GM23338 (cell line): ENCODE results near the gene GPT2. TPM values are rescaled to one million over a fixed set of nuclear protein-coding genes. Genes with fewer than 3 reads are reported as not detected.

ENCODE experiments used
- ATAC-seq: fragments of 200-7000 bp; cut with Tn5 transposase; 3 replicates; pipeline ENCODE4 v1.9.1; 2020
- DNase-seq: peaks from one replicate; pipeline ENCODE4 v3.0.0-alpha.2; 2015; ENCODE audit warnings: low spot score
- H2AFZ ChIP-seq: fragments of 200-600 bp; sonication (generic); 2 replicates; pipeline ENCODE4 v1.8.0; 2016; ENCODE audit warnings: antibody characterized with exemption, mild to moderate bottlenecking, moderate library complexity
- H3F3A ChIP-seq: fragments of 200-600 bp; sonication (generic); replicated peaks from 2 replicates; pipeline ENCODE4 v1.8.0; 2017; ENCODE audit warnings: antibody characterized with exemption, mixed run types, low read depth
- H3K27ac ChIP-seq: fragments of 200-600 bp; sonication (generic); 2 replicates; pipeline ENCODE4 v1.6.1; 2016; ENCODE audit warnings: low read depth
- H3K27me3 ChIP-seq: fragments of 200-600 bp; sonication (generic); 2 replicates; pipeline ENCODE4 v1.8.0; 2016; ENCODE audit warnings: mild to moderate bottlenecking, mixed run types, moderate library complexity; ENCODE audit not compliant: insufficient read depth
- H3K36me3 ChIP-seq: fragments of 200-600 bp; sonication (generic); 2 replicates; pipeline ENCODE4 v1.8.0; 2016; ENCODE audit warnings: mild to moderate bottlenecking; ENCODE audit not compliant: insufficient read depth
- H3K4me1 ChIP-seq: fragments of 200-600 bp; sonication (generic); 2 replicates; pipeline ENCODE4 v1.8.0; 2016; ENCODE audit warnings: mild to moderate bottlenecking, moderate library complexity; ENCODE audit not compliant: insufficient read depth
- H3K4me2 ChIP-seq: fragments of 200-600 bp; sonication (generic); 2 replicates; pipeline ENCODE4 v1.7.1; 2017; ENCODE audit warnings: mixed run types
- H3K4me3 ChIP-seq: fragments of 200-600 bp; sonication (generic); 2 replicates; pipeline ENCODE4 v1.6.1; 2016; ENCODE audit warnings: mixed run types
- H3K79me2 ChIP-seq: fragments of 200-600 bp; sonication (generic); replicated peaks from 2 replicates; pipeline ENCODE4 v1.8.0; 2017; ENCODE audit warnings: mild to moderate bottlenecking; ENCODE audit not compliant: insufficient read depth
- H3K9me2 ChIP-seq: fragments of 200-600 bp; sonication (generic); 2 replicates; pipeline ENCODE4 v1.8.0; 2017; ENCODE audit not compliant: insufficient read depth
- H4K20me1 ChIP-seq: fragments of 200-600 bp; sonication (generic); replicated peaks from 2 replicates; pipeline ENCODE4 v1.8.0; 2017; ENCODE audit warnings: mild to moderate bottlenecking; ENCODE audit not compliant: insufficient read depth
- H3K27ac Mint-ChIP-seq: 2 replicates; pipeline ENCODE4 v1.8.0; 2020; ENCODE audit warnings: inconsistent platforms, mild to moderate bottlenecking, moderate library complexity, mixed read lengths
- H3K27me3 Mint-ChIP-seq: 3 replicates; pipeline ENCODE4 v1.8.0; 2022; ENCODE audit warnings: low read depth, mild to moderate bottlenecking, moderate library complexity, mixed read lengths, inconsistent platforms; ENCODE audit not compliant: insufficient read depth, poor library complexity
- H3K36me3 Mint-ChIP-seq: 3 replicates; pipeline ENCODE4 v1.8.0; 2021; ENCODE audit warnings: low read depth, mild to moderate bottlenecking, inconsistent platforms, moderate library complexity, mixed read lengths
- H3K4me1 Mint-ChIP-seq: 3 replicates; pipeline ENCODE4 v1.8.0; 2020; ENCODE audit warnings: mild to moderate bottlenecking, inconsistent platforms, mixed read lengths
- H3K4me3 Mint-ChIP-seq: 3 replicates; pipeline ENCODE4 v1.8.0; 2021; ENCODE audit warnings: moderate library complexity, mild to moderate bottlenecking, inconsistent platforms, mixed read lengths
- H3K9me3 Mint-ChIP-seq: 3 replicates; pipeline ENCODE4 v1.8.0; 2020; ENCODE audit warnings: moderate library complexity, mild to moderate bottlenecking, inconsistent platforms, mixed read lengths
- CREB1 ChIP-seq: fragments of 250-450 bp; sonication (Bioruptor Pico); IDR thresholded peaks from 2 replicates; pipeline ENCODE4 v1.5.0; 2020; ENCODE audit warnings: low read depth, mild to moderate bottlenecking, moderate library complexity
- CTCF ChIP-seq, 2 experiments: fragments of 200-600 bp in 1 of 2; sonication (generic) in 1 of 2; conservative IDR thresholded peaks; 2 replicates each; pipeline versions ENCODE4 v1.5.1 to v1.6.1; 2016 to 2017; ENCODE audit warnings: antibody characterized with exemption in 2 of 2, low read depth in 2 of 2, mild to moderate bottlenecking in 2 of 2, moderate library complexity in 1 of 2
- ETS1 ChIP-seq: IDR thresholded peaks from 2 replicates; pipeline ENCODE4 v1.6.1; 2016; ENCODE audit warnings: antibody characterized with exemption
- EZH2 ChIP-seq: fragments of 200-600 bp; sonication (generic); IDR thresholded peaks from one replicate; pipeline ENCODE4 v1.8.0; 2017; ENCODE audit warnings: antibody characterized with exemption, mild to moderate bottlenecking, low read depth; ENCODE audit not compliant: unreplicated experiment
- EZH2phosphoT487 ChIP-seq: fragments of 200-600 bp; sonication (generic); IDR thresholded peaks from one replicate; pipeline ENCODE4 v1.8.1; 2018; ENCODE audit warnings: antibody characterized with exemption; ENCODE audit not compliant: unreplicated experiment
- JUNB ChIP-seq: IDR thresholded peaks from one replicate; pipeline ENCODE4 v1.6.1; 2016; ENCODE audit warnings: antibody characterized with exemption; ENCODE audit not compliant: unreplicated experiment
- NANOG ChIP-seq: IDR thresholded peaks from 2 replicates; pipeline ENCODE4 v1.6.1; 2016; ENCODE audit warnings: antibody characterized with exemption, borderline replicate concordance
- POLR2AphosphoS5 ChIP-seq: IDR thresholded peaks from 2 replicates; pipeline ENCODE4 v1.6.1; 2016; ENCODE audit warnings: antibody characterized with exemption, low read depth
- REST ChIP-seq: IDR thresholded peaks from one replicate; pipeline ENCODE4 v1.6.1; 2018; ENCODE audit warnings: antibody characterized with exemption; ENCODE audit not compliant: unreplicated experiment
- STAT1 ChIP-seq: IDR thresholded peaks from one replicate; pipeline ENCODE4 v1.6.1; 2016; ENCODE audit warnings: antibody characterized with exemption; ENCODE audit not compliant: unreplicated experiment
- ZNF114 ChIP-seq: fragments of 250-450 bp; sonication (Bioruptor Pico); IDR thresholded peaks from 2 replicates; pipeline ENCODE4 v1.5.0; 2020; ENCODE audit warnings: mild to moderate bottlenecking, moderate library complexity
- ZNF331 ChIP-seq: fragments of 250-450 bp; sonication (Bioruptor Pico); IDR thresholded peaks from 2 replicates; pipeline ENCODE4 v1.5.0; 2020; ENCODE audit warnings: low read depth, mild to moderate bottlenecking, moderate library complexity
- ZNF462 ChIP-seq: fragments of 250-450 bp; sonication (Bioruptor Pico); IDR thresholded peaks from 2 replicates; pipeline ENCODE4 v1.5.0; 2020; ENCODE audit warnings: mild to moderate bottlenecking, moderate library complexity
- polyA plus RNA-seq: library from polyadenylated mRNA; unstranded; fragments of >200 nt; fragmentation: Nextera tagmentation; extraction: Ambion mirVana; gene quantifications from 2 replicates; pipeline ENCODE4 v1.2.1, GENCODE V29; 2016
- total RNA-seq: library from RNA; depleted of rRNA; stranded (reverse); fragments of >200 nt; shearing (Covaris generic); gene quantifications from 2 replicates; pipeline ENCODE4 v1.2.3, GENCODE V29; 2014

GPT2 gene
- total and polyA plus RNA-seq, 2 experiments from 2014 or later: 48.5 to 81.0 TPM

- no peaks in the 10 kb centered on the region for H3K9me3 Mint-ChIP-seq
- H2AFZ ChIP-seq: no peak overlapping the region
Observed at GRCh38 chr16:46968063-46968435, 83.9 kb downstream of the GPT2 start.

More at GRCh38 chr16:46968063-46968435, 83.9 kb downstream of the GPT2 start:
- DNase-seq (no peak), ATAC-seq (no peak)
- Mint-ChIP-seq H3K4me3 (no peak overlapping the region), H3K27ac (no peak overlapping the region), H3K27me3 (peaks cover 10% of the 10 kb centered on the region), H3K36me3 (peaks cover 91% of the 10 kb centered on the region), H3K4me1 (peaks cover 23% of the 10 kb centered on the region; the same call in 2 of the 3 replicates)
- H3K4me3 ChIP-seq: no peak overlapping the region
- H4K20me1 ChIP-seq: peaks cover 18% of the 10 kb centered on the region
- no peak overlapping the region for H3K4me2 ChIP-seq
- H3K4me1 ChIP-seq: peaks cover 7% of the 10 kb centered on the region; the same call in 1 of the 2 replicates
- peaks cover 97% of the 10 kb centered on the region for H3K79me2 ChIP-seq
- no peaks in the 10 kb centered on the region for H3K9me2 ChIP-seq
- peaks cover 64% of the 10 kb centered on the region for H3K36me3 ChIP-seq
- no peaks in the 10 kb centered on the region for H3F3A ChIP-seq
- no peak overlapping the region for H3K27ac ChIP-seq
- TF ChIP-seq ZNF114 (no peak), POLR2AphosphoS5 (no peak), REST (no peak), STAT1 (no peak), EZH2phosphoT487 (no peak), CTCF (conservative IDR thresholded peaks at IDR 0.05; ENCODE audit: low read depth in 2 of 2) (no peak), ZNF462 (CRISPR knock-in tag) (no peak), JUNB (no peak), EZH2 (no peak), CREB1 (no peak), ZNF331 (CRISPR knock-in tag) (no peak), ETS1 (no peak), NANOG (no peak)
- H3K27me3 ChIP-seq: no peaks in the 10 kb centered on the region
